Mesothelial cell of epicardium (in vitro differentiated cells): Measurements from ENCODE around the gene ADGRL3. TPM values are rescaled to one million over a fixed set of nuclear protein-coding genes. Genes with fewer than 3 reads are reported as not detected.

Experiments
- DNase-seq, 2 experiments: peaks; one replicate each; pipeline ENCODE4 v3.0.0; 2021; ENCODE audit warnings: low spot score in 2 of 2; ENCODE audit not compliant: unreplicated experiment in 2 of 2
- H3K27ac Mint-ChIP-seq: 2 replicates; pipeline ENCODE4 v1.8.0; 2021; ENCODE audit warnings: mixed read lengths
- H3K27me3 Mint-ChIP-seq: 2 replicates; pipeline ENCODE4 v1.8.0; 2021; ENCODE audit warnings: low read depth, mixed read lengths
- H3K36me3 Mint-ChIP-seq: 2 replicates; pipeline ENCODE4 v1.8.0; 2021; ENCODE audit warnings: mixed read lengths
- H3K4me1 Mint-ChIP-seq: 2 replicates; pipeline ENCODE4 v1.8.0; 2021; ENCODE audit warnings: mixed read lengths
- H3K4me3 Mint-ChIP-seq: 2 replicates; pipeline ENCODE4 v1.8.0; 2021; ENCODE audit warnings: mild to moderate bottlenecking, moderate library complexity, mixed read lengths
- H3K9me3 Mint-ChIP-seq: 2 replicates; pipeline ENCODE4 v1.8.0; 2021; ENCODE audit warnings: mixed read lengths
- total RNA-seq: library from RNA; stranded (reverse); gene quantifications from 3 replicates; pipeline ENCODE4 v1.2.1, GENCODE V29; 2021
- TF ChIP-seq, protein P1 (sequence below): fragments of 200-600 bp; sonication (generic); IDR thresholded peaks from one replicate; pipeline ENCODE4 v1.5.0; 2021; ENCODE audit warnings: antibody characterized with exemption; ENCODE audit not compliant: unreplicated experiment

The ADGRL3 gene
- total RNA-seq, 1 donor from 2014 or later = 68.3 TPM

DNA sequence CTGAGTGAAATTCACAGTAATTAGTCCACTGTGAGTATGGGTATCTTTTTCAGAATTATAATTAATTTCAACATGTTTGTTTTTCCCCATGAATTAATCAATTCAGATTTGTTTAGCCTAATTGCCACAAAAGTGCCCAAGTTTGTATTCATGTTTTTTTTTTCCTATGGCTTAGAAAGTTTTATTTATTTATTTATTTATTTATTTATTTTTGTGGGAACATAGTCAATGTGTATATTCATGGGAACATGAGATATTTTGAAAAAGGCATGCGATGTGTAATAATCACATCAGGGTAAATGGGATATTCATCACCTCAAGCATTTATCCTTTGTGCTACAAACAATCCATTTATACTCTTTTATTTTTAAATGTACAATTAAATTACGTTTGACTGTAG, 475.3 kb downstream of the ADGRL3 start:
- peaks cover 24% of the 10 kb centered on the region for H3K9me3 Mint-ChIP-seq
- TF ChIP-seq, protein P1, sequence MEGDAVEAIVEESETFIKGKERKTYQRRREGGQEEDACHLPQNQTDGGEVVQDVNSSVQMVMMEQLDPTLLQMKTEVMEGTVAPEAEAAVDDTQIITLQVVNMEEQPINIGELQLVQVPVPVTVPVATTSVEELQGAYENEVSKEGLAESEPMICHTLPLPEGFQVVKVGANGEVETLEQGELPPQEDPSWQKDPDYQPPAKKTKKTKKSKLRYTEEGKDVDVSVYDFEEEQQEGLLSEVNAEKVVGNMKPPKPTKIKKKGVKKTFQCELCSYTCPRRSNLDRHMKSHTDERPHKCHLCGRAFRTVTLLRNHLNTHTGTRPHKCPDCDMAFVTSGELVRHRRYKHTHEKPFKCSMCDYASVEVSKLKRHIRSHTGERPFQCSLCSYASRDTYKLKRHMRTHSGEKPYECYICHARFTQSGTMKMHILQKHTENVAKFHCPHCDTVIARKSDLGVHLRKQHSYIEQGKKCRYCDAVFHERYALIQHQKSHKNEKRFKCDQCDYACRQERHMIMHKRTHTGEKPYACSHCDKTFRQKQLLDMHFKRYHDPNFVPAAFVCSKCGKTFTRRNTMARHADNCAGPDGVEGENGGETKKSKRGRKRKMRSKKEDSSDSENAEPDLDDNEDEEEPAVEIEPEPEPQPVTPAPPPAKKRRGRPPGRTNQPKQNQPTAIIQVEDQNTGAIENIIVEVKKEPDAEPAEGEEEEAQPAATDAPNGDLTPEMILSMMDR = no peak
- H3K36me3 Mint-ChIP-seq = peaks cover 21% of the 10 kb centered on the region
- H3K27me3 Mint-ChIP-seq = no peaks in the 10 kb centered on the region
- H3K4me3 Mint-ChIP-seq = no peak overlapping the region
- no peak for DNase-seq
- H3K27ac Mint-ChIP-seq = no peak overlapping the region
- no peaks in the 10 kb centered on the region for H3K4me1 Mint-ChIP-seq

GRCh38 chr4:61678297-61678696, 478.2 kb downstream of the ADGRL3 start:
- Mint-ChIP-seq H3K27ac (no peak overlapping the region), H3K36me3 (peaks cover 4% of the 10 kb centered on the region), H3K9me3 (no peaks in the 10 kb centered on the region), H3K27me3 (no peaks in the 10 kb centered on the region), H3K4me3 (no peak overlapping the region), H3K4me1 (no peaks in the 10 kb centered on the region)
- DNase-seq = no peak
- TF ChIP-seq, protein P1 = no peak

DNA sequence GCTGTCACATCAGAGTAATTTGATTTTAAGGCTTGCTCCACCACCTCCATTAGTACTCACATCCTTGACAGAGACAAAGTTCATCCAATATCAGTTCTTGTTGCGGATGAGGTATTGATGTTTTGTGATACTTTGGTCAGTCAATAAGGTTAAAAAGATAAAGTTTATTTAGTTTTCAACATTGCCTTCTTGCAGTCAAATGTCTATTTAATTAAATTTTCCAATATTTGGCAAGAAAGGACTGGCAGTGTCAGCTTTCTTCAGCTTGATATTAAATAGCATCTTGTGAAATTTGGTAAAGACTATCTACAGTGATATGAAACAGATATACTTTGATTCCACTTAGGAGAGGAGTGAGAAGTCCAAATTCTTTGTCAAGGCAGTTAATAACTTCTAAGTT, 493.4 kb downstream of the ADGRL3 start:
- Mint-ChIP-seq H3K4me3 (no peak overlapping the region), H3K9me3 (no peaks in the 10 kb centered on the region), H3K4me1 (peaks cover 2% of the 10 kb centered on the region), H3K36me3 (no peaks in the 10 kb centered on the region), H3K27me3 (no peaks in the 10 kb centered on the region), H3K27ac (no peak overlapping the region)
- no peak for DNase-seq
- TF ChIP-seq, protein P1 = no peak

DNA sequence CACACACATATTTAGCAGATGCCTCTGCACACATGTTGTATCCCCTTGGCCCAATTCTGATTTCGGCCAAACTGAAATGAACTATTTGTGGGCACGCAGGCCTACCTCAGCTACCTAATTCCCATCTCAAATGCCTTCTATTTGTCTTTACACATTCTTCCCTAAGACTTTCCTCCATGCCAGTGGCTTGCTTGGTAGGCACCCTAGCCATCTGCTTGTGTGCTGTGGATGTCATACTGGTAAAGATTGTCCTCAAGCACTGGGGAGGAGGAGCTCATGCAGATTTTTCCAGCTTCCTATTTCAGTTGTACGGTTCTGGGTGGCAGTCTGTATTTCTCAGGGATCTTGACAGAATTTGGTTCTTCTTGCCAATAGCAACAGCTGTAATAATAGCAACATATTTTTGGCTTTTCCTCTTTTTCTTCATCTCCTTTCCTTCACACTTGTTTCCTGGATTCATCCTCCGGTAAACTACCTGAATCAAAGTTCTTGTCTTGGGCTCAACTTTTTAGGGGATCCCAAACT, 514.3 kb downstream of the ADGRL3 start:
- H3K4me1 Mint-ChIP-seq = peaks cover 41% of the 10 kb centered on the region
- H3K27me3 Mint-ChIP-seq = no peaks in the 10 kb centered on the region
- H3K36me3 Mint-ChIP-seq = no peaks in the 10 kb centered on the region
- DNase-seq = no peak
- H3K27ac Mint-ChIP-seq = peak overlapping the region; percentile 61
- TF ChIP-seq, protein P1 = no peak
- no peak overlapping the region for H3K4me3 Mint-ChIP-seq
- no peaks in the 10 kb centered on the region for H3K9me3 Mint-ChIP-seq

DNA sequence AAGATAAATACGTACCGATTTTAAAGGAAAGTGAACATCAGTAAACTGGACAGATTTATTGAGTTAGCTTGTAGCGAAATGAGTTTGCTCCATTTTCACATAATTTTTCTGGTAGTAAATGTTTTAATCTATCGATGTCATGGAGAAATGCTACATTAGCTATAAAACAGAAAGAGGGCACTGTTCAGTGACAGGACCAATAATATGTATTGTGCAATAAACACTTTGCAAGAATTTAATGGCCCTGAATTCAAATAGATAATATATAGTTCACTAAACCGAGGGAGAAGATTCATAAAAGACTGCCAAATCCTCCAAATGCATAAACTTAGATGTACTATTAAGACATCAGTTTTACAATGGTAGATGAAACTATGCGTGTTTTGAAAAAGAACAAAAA, 516.3 kb downstream of the ADGRL3 start:
- Mint-ChIP-seq H3K27ac (peak overlapping the region; percentile 55), H3K4me3 (no peak overlapping the region), H3K27me3 (no peaks in the 10 kb centered on the region), H3K4me1 (peaks cover 44% of the 10 kb centered on the region), H3K9me3 (no peaks in the 10 kb centered on the region), H3K36me3 (peaks cover 2% of the 10 kb centered on the region)
- no peak for DNase-seq
- TF ChIP-seq, protein P1 = no peak

DNA sequence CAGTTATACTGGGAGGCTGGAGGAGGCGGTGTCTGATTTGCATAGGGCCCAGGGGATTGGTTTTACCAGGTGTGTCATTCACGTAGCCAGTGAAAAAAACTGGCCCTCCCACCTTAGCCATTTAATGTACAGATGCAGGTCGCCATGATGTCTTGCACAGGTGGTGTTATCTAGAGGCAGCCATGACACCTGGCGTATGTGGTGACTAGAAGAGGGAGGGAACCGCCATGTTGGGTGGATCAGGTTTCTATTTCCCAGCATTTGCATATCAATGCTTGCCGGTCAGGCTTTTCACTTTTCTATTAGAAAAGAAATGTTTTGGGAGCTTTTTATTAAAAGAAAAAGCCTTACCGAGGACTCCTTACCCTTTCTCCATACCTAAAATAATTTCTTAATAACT, 523.4 kb downstream of the ADGRL3 start:
- Mint-ChIP-seq H3K36me3 (peaks cover 2% of the 10 kb centered on the region), H3K4me1 (peaks cover 28% of the 10 kb centered on the region), H3K4me3 (no peak overlapping the region), H3K27me3 (no peaks in the 10 kb centered on the region), H3K9me3 (no peaks in the 10 kb centered on the region), H3K27ac (no peak overlapping the region)
- DNase-seq = no peak
- TF ChIP-seq, protein P1 = no peak
